Right lobe of liver (tissue), 6 donors: ENCODE measurements around the gene LTO1. TPM values are rescaled to one million over a fixed set of nuclear protein-coding genes. Genes with fewer than 3 reads are reported as not detected.
A peak's percentile ranks its signal among the peaks of the same experiment; 100 is the strongest.

Experiments
- ATAC-seq, 4 donors: fragments of 200-7000 bp; cut with Tn5 transposase; one replicate each; pipeline ENCODE4 v1.9.1; 2020; ENCODE audit warnings: mild to moderate bottlenecking in 4 of 4, moderate library complexity in 4 of 4
- DNase-seq, 3 donors: peaks; one replicate each; pipeline ENCODE4 v3.0.0-alpha.2; 2020
- H3K27ac ChIP-seq, 3 donors: fragments of 200-600 bp; one replicate each; pipeline ENCODE4 v1.8.0; 2022
- H3K27me3 ChIP-seq, 2 donors: fragments of 200-600 bp; one replicate each; pipeline ENCODE4 v1.8.0; 2022
- H3K36me3 ChIP-seq, 4 donors: fragments of 200-600 bp; sonication (generic) in 1 of 4; one replicate each; pipeline versions ENCODE4 v1.5.1 to v1.8.0; 2017 to 2022; ENCODE audit warnings: control low read depth in 1 of 4
- H3K4me1 ChIP-seq, 4 donors: fragments of 200-600 bp; sonication (generic) in 1 of 4; one replicate each; pipeline versions ENCODE4 v1.5.1 to v1.8.0; 2017 to 2022; ENCODE audit warnings: control low read depth in 1 of 4
- H3K4me3 ChIP-seq, 3 donors: fragments of 200-600 bp; one replicate each; pipeline ENCODE4 v1.8.0; 2022
- H3K9me3 ChIP-seq, 4 donors: fragments of 200-600 bp; sonication (generic) in 1 of 4; one replicate each; pipeline versions ENCODE4 v1.5.1 to v1.8.0; 2017 to 2022; ENCODE audit warnings: control low read depth in 1 of 4
- POLR2A ChIP-seq: fragments of 450-650 bp; IDR thresholded peaks from one replicate; pipeline ENCODE4 v1.6.1; 2017; ENCODE audit warnings: antibody characterized with exemption, mild to moderate bottlenecking
- WGBS: methylation state at CpG from one replicate; pipeline ENCODE4 v1.1.6; 2018; ENCODE audit warnings: low coverage, low lambda C conversion rate; ENCODE audit not compliant: insufficient coverage; ENCODE audit errors: missing lambda C conversion rate; 5-methylcytosine and 5-hydroxymethylcytosine counted together
- intact Hi-C, 2 donors: fragments of 100-400 bp; cut with DNase I; formaldehyde crosslinking; loops; one replicate each; pipeline versions ENCODE4 v1.11.2 to v1.14.1; 2022
- total RNA-seq, 6 experiments: library from RNA; depleted of rRNA in 2 of 6; stranded (reverse); fragments of >200 nt in 2 of 6; fragmentation: NEBNext Ultra II Directional in 3 of 6; extraction: Animal tissue kit (Norgen Biotek cat#: 25700) in 3 of 6; gene quantifications; one replicate each; pipeline versions ENCODE4 v1.1.0 to v1.2.4, GENCODE V29; 2016 to 2023
- TF ChIP-seq, protein P1 (sequence below), 4 donors: fragments of 200-600 bp in 3 of 4; fragments of 450-650 bp in 1 of 4; IDR thresholded peaks; one replicate each; pipeline versions ENCODE4 v1.5.1 to v1.8.0; 2016 to 2022; ENCODE audit warnings: antibody characterized with exemption in 4 of 4, mild to moderate bottlenecking in 2 of 4
- donor health status: DM: no; HTN: yes; CAD: no.
- donor health status: DM: no; HTN: no; CAD: no.
- donor health status: DM: no; HTN: no; CAD: no.
- donor health status: DM: no; HTN: yes; CAD: no.
- donor health status: DM: no; HTN: yes; CAD: no.

LTO1 gene
- total RNA-seq, 6 experiments from 2014 or later = 4.1 to 7.9 (median 5.6) TPM

DNA sequence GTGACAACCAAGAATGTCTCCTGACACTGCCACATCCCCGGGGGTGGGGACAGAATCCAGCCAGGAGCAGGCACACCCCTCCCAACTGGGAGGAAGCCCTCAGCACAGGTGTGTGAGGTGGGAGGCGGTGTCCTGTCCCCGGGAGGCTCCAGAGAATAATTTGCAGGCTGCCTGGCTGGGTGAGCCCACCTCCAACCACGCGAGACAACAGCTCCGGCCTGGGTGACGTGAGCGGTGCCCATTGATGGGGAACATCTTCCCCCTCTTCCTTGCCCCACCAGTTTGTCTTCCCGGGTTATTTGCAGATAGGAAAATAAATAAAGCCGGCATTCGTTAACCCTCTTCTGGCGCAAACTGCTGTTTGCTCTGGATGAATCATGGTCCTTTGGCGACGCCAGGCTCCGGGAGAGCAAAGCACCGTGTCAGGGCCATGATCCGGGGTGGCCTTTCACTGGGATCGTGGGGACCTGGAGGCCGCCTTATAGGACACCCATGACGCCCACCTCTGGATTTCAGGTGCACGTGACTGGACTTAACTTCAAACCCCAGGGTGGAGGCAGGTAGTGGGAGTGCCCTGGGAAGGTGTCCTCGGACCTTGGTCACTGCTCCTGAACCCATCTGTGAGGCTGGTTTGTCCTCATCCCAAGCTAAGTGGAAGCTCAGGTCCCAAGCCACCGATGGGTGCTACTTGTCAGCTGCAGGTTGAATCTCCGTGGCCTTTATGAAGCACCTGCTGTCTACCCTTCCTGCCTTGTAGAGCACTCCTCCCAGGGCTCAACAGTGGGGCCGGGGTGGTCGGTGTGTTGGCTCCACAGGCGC lies 20.3 kb downstream of the LTO1 start:
- peak; percentile 43 to 79 (median 66) for ATAC-seq

DNA sequence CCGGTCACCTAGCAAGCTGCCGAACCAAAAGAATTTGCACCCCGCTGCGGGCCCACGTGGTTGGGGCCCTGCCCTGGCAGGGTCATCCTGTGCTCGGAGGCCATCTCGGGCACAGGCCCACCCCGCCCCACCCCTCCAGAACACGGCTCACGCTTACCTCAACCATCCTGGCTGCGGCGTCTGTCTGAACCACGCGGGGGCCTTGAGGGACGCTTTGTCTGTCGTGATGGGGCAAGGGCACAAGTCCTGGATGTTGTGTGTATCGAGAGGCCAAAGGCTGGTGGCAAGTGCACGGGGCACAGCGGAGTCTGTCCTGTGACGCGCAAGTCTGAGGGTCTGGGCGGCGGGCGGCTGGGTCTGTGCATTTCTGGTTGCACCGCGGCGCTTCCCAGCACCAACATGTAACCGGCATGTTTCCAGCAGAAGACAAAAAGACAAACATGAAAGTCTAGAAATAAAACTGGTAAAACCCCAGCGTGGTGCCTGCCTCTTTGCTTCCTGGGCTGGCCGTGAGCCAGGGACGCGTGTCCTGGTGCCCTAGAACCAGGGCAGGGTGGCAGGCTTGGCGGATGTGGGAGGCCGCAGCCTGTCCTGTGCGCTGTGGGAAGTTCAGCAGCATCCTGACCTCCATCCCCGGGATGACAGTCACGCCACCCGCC lies 21.0 kb downstream of the LTO1 start:
- Histone ChIP-seq H3K27ac (no peak overlapping the region), H3K4me3 (no peak overlapping the region), H3K36me3 (peaks cover 0 to 45% (median 19%) of the 10 kb centered on the region in 4 donors), H3K4me1 (peaks cover 0 to 13% (median 0%) of the 10 kb centered on the region in 4 donors), H3K9me3 (no peaks in the 10 kb centered on the region), H3K27me3 (no peaks in the 10 kb centered on the region)
- 50% methylated on average over 12 of the region's 38 CpGs for WGBS
- intact Hi-C loops = no loop called here
- ATAC-seq = peak; percentile 44 to 69 (median 53)
- peak; percentile 61 to 72 (median 63) for DNase-seq
- TF ChIP-seq, protein P1, sequence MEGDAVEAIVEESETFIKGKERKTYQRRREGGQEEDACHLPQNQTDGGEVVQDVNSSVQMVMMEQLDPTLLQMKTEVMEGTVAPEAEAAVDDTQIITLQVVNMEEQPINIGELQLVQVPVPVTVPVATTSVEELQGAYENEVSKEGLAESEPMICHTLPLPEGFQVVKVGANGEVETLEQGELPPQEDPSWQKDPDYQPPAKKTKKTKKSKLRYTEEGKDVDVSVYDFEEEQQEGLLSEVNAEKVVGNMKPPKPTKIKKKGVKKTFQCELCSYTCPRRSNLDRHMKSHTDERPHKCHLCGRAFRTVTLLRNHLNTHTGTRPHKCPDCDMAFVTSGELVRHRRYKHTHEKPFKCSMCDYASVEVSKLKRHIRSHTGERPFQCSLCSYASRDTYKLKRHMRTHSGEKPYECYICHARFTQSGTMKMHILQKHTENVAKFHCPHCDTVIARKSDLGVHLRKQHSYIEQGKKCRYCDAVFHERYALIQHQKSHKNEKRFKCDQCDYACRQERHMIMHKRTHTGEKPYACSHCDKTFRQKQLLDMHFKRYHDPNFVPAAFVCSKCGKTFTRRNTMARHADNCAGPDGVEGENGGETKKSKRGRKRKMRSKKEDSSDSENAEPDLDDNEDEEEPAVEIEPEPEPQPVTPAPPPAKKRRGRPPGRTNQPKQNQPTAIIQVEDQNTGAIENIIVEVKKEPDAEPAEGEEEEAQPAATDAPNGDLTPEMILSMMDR (IDR thresholded peaks at IDR 0.05) = no peak
- no peak for TF ChIP-seq POLR2A

More for the DNA sequence above, 20.3 kb downstream of the LTO1 start:
- Histone ChIP-seq H3K36me3 (peaks cover 0 to 37% (median 17%) of the 10 kb centered on the region in 4 donors), H3K4me3 (no peak overlapping the region), H3K27ac (no peak overlapping the region), H3K9me3 (no peaks in the 10 kb centered on the region), H3K27me3 (no peaks in the 10 kb centered on the region), H3K4me1 (peaks cover 0 to 13% (median 0%) of the 10 kb centered on the region in 4 donors)
- 31% methylated on average over 9 of the region's 27 CpGs for WGBS
- no peak for TF ChIP-seq POLR2A
- TF ChIP-seq, protein P1 (IDR thresholded peaks at IDR 0.05) = no peak
- DNase-seq = peak; percentile 47 to 63 (median 61)
- intact Hi-C loops = loop anchor here in 1 of 2 donors (5.0 kb wide), 1 partner anchor 548 kb away; no protein-coding TSS in a partner anchor

DNA sequence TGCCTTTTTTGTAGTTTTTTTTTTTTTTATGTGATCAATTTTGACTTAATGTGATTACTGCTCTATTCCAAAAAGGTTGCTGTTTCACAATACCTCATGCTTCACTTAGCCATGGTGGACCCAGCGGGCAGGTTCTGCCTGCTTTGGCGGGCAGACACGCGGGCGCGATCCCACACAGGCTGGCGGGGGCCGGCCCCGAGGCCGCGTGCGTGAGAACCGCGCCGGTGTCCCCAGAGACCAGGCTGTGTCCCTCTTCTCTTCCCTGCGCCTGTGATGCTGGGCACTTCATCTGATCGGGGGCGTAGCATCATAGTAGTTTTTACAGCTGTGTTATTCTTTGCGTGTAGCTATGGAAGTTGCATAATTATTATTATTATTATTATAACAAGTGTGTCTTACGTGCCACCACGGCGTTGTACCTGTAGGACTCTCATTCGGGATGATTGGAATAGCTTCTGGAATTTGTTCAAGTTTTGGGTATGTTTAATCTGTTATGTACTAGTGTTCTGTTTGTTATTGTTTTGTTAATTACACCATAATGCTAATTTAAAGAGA lies 21.7 kb downstream of the LTO1 start:
- no peak overlapping the region for H3K27ac ChIP-seq
- H3K36me3 ChIP-seq = peaks cover 0 to 51% (median 19%) of the 10 kb centered on the region in 4 donors

DNA sequence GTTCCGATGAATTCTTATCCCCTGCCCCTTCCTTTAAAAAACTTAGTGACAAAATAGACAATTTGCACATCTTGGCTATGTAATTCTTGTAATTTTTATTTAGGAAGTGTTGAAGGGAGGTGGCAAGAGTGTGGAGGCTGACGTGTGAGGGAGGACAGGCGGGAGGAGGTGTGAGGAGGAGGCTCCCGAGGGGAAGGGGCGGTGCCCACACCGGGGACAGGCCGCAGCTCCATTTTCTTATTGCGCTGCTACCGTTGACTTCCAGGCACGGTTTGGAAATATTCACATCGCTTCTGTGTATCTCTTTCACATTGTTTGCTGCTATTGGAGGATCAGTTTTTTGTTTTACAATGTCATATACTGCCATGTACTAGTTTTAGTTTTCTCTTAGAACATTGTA lies 22.2 kb downstream of the LTO1 start:
- no peaks in the 10 kb centered on the region for H3K27me3 ChIP-seq
- intact Hi-C loops = no loop called here
- peaks cover 0 to 56% (median 19%) of the 10 kb centered on the region in 4 donors for H3K36me3 ChIP-seq
- peaks cover 0 to 13% (median 0%) of the 10 kb centered on the region in 4 donors for H3K4me1 ChIP-seq
- ATAC-seq = no peak
- TF ChIP-seq, protein P1 (IDR thresholded peaks at IDR 0.05) = no peak
- no peak for TF ChIP-seq POLR2A
- WGBS = 63% methylated on average over 5 of the region's 11 CpGs
- DNase-seq = peak; percentile 8 to 31 (median 19)
- no peak overlapping the region for H3K4me3 ChIP-seq
- no peak overlapping the region for H3K27ac ChIP-seq
- H3K9me3 ChIP-seq = no peaks in the 10 kb centered on the region

More for the DNA sequence above, 21.7 kb downstream of the LTO1 start:
- Histone ChIP-seq H3K4me3 (no peak overlapping the region), H3K27me3 (no peaks in the 10 kb centered on the region), H3K4me1 (peaks cover 0 to 13% (median 0%) of the 10 kb centered on the region in 4 donors), H3K9me3 (no peaks in the 10 kb centered on the region)
- no peak for ATAC-seq
- WGBS = 88% methylated on average over 20 of the region's 23 CpGs
- TF ChIP-seq POLR2A = no peak
- TF ChIP-seq, protein P1 (IDR thresholded peaks at IDR 0.05) = no peak
- intact Hi-C loops = no loop called here
- peak; percentile 17 to 42 (median 42) for DNase-seq
